Keratinocyte (primary cell): ENCODE measurements around the gene OTOP2. TPM values are rescaled to one million over a fixed set of nuclear protein-coding genes. Genes with fewer than 3 reads are reported as not detected.
A peak's percentile ranks its signal among the peaks of the same experiment; 100 is the strongest.

Experiments
- DNase-seq: peaks from one replicate; pipeline ENCODE4 v3.0.0-alpha.2; 2011; ENCODE audit warnings: low read depth, missing footprints, low spot score
- FAIRE-seq: peaks from 2 replicates; lab custom pipeline; 2011; peaks lifted over from hg19 to GRCh38; lab: Jason Lieb, UNC
- H2AFZ ChIP-seq: 2 replicates; pipeline ENCODE4 v1.6.0; 2012; ENCODE audit warnings: low read length, control low read depth, inconsistent platforms; ENCODE audit not compliant: control insufficient read depth
- H3K27ac ChIP-seq: 2 replicates; pipeline ENCODE4 v1.5.1; 2011; ENCODE audit warnings: low read length; ENCODE audit not compliant: control insufficient read depth, insufficient read depth
- H3K27me3 ChIP-seq: 3 replicates; pipeline ENCODE4 v1.6.0; 2011; ENCODE audit warnings: low read length; ENCODE audit not compliant: control insufficient read depth, insufficient read depth; ENCODE audit errors: extremely low read depth
- H3K36me3 ChIP-seq, 2 experiments: 2 replicates in 1 of 2; 3 replicates in 1 of 2; pipeline ENCODE4 v1.5.1; 2011; ENCODE audit warnings: low read length in 2 of 2, mild to moderate bottlenecking in 1 of 2; ENCODE audit not compliant: control insufficient read depth in 2 of 2, insufficient read depth in 2 of 2; ENCODE audit errors: extremely low read depth in 1 of 2
- H3K4me1 ChIP-seq: 3 replicates; pipeline ENCODE4 v1.5.1; 2011; ENCODE audit warnings: low read length; ENCODE audit not compliant: control insufficient read depth, insufficient read depth; ENCODE audit errors: extremely low read depth
- H3K4me2 ChIP-seq: 3 replicates; pipeline ENCODE4 v1.6.0; 2011; ENCODE audit warnings: low read depth, low read length; ENCODE audit not compliant: control insufficient read depth, insufficient read depth; ENCODE audit errors: extremely low read depth
- H3K4me3 ChIP-seq, 3 experiments: fragments of 200-600 bp in 1 of 3; sonication (generic) in 1 of 3; 2 replicates in 2 of 3; 3 replicates in 1 of 3; pipeline ENCODE4 v1.5.1; 2011 to 2016; ENCODE audit warnings: low read length in 3 of 3, mild to moderate bottlenecking in 3 of 3, control low read depth in 2 of 3, inconsistent platforms in 1 of 3, low read depth in 1 of 3, mixed read lengths in 1 of 3, mixed run types in 1 of 3, moderate library complexity in 1 of 3; ENCODE audit not compliant: control insufficient read depth in 2 of 3, insufficient read depth in 2 of 3; ENCODE audit errors: extremely low read depth in 1 of 3
- H3K79me2 ChIP-seq: 2 replicates; pipeline ENCODE4 v1.6.0; 2012; ENCODE audit warnings: low read length; ENCODE audit not compliant: control insufficient read depth, insufficient read depth
- H3K9ac ChIP-seq: 3 replicates; pipeline ENCODE4 v1.6.0; 2011; ENCODE audit warnings: low read length; ENCODE audit not compliant: control insufficient read depth, insufficient read depth; ENCODE audit errors: extremely low read depth
- H3K9me1 ChIP-seq: 3 replicates; pipeline ENCODE4 v1.6.0; 2011; ENCODE audit warnings: low read length; ENCODE audit not compliant: control insufficient read depth, insufficient read depth; ENCODE audit errors: extremely low read depth
- H3K9me3 ChIP-seq: 2 replicates; pipeline ENCODE4 v1.5.1; 2012; ENCODE audit warnings: low read depth, low read length; ENCODE audit not compliant: control insufficient read depth
- H4K20me1 ChIP-seq: 3 replicates; pipeline ENCODE4 v1.6.0; 2011; ENCODE audit warnings: low read length; ENCODE audit not compliant: control insufficient read depth, insufficient read depth; ENCODE audit errors: extremely low read depth
- EZH2 ChIP-seq: IDR thresholded peaks from one replicate; pipeline ENCODE4 v1.6.1; 2012; ENCODE audit warnings: inconsistent platforms, mild to moderate bottlenecking, low read length, moderate library complexity
- dilution Hi-C: fragments of 300-500 bp; cut with MboI; formaldehyde crosslinking; loops from one replicate; pipeline ENCODE4 v1.7.0; 2020; ENCODE audit warnings: low sequenced_read_pairs; ENCODE audit not compliant: extremely low pct_ligation_motif_present
- polyA plus RNA-seq, 5 experiments: library from polyadenylated mRNA; depleted of rRNA in 3 of 5; stranded (reverse) in 3 of 5; stranded (forward) in 1 of 5; unstranded in 1 of 5; fragments of >200 nt; gene quantifications; 1 replicate in 1 of 5; 2 replicates in 3 of 5; 3 replicates in 1 of 5; pipeline versions ENCODE4 v1.2.1 to v1.2.3, GENCODE V29; 2011 to 2012; ENCODE audit warnings: missing spikeins in 2 of 5, low read depth in 1 of 5, low replicate concordance in 1 of 5
- TF ChIP-seq, protein P1 (sequence below), 3 experiments: IDR thresholded peaks in 1 of 3; conservative IDR thresholded peaks in 1 of 3; optimal IDR thresholded peaks in 1 of 3; 2 replicates in 2 of 3; 3 replicates in 1 of 3; pipeline versions ENCODE3 to v1.5.1; 2011; ENCODE audit warnings: low read length in 3 of 3, mild to moderate bottlenecking in 3 of 3, moderate library complexity in 2 of 3, control low read depth in 1 of 3, inconsistent platforms in 1 of 3; ENCODE audit not compliant: insufficient read depth in 2 of 3; ENCODE audit errors: extremely low read depth in 1 of 3

The OTOP2 gene
- polyA plus RNA-seq, 1 donor (not counting 4 experiments of a cell fraction or from before 2014, with no cell fraction given): not detected

DNA sequence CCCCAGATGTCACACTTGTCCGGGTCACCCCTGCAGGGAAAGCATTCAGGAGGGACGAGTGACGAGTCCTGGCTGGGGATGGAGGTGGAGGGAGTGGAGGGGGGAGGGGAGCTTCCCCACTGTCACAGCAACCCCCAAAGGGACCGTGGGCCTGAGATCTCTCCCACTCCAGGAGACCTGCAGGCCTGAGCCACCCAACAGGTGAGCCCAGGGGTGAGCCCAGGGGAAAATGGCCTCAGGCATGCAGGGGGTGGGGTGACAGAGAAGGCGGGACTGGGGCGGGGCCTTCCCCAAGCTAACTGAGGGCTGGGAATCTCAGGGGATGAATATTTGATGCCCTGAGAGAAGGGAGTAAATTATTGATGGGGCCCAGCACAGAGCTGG is 3.4 kb upstream of the OTOP2 start:
- peaks cover 38% of the 10 kb centered on the region for H3K27me3 ChIP-seq
- no peak for DNase-seq
- peak overlapping the region; percentile 27 for H3K4me2 ChIP-seq

DNA sequence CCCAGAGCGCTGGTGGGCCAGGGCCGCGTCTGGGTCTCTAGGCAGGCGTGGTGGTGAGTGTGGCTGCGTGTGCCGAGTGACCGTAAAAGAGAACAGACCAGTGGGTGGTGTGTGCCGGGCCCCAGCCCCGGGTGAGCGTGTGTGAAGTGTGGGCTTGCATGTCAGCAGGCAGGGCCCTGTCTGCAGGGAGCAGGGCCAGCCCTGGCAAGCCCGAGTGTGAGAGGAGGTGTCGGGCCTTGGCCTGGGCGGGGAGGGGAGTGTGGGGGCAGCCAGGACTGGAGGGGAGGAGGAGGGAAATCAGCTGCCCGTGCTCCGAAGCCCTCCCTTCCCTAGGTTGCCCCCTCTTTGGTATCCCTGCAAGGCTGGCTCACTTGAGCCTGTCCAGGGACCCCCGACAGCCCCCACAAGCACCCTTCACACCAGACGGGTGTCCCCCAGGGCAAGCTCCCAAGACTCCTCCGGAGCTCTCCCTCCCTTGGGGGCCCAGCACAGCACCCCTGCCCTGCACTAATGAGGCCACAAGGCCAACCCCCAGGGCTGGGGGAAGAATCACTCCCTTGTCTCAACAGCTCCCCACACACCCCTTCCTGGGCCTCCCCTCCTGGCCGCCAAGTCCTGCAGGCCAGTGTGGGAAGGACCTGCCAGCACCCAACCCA is 2.9 kb upstream of the OTOP2 start:
- dilution Hi-C loops: no loop called here
- H3K9me3 ChIP-seq: no peaks in the 10 kb centered on the region
- H3K36me3 ChIP-seq: no peaks in the 10 kb centered on the region
- FAIRE-seq (no peak), DNase-seq (no peak)
- H3K27me3 ChIP-seq: peaks cover 43% of the 10 kb centered on the region
- no peaks in the 10 kb centered on the region for H3K79me2 ChIP-seq
- H3K4me2 ChIP-seq: peak overlapping the region; percentile 45
- TF ChIP-seq, protein P1, sequence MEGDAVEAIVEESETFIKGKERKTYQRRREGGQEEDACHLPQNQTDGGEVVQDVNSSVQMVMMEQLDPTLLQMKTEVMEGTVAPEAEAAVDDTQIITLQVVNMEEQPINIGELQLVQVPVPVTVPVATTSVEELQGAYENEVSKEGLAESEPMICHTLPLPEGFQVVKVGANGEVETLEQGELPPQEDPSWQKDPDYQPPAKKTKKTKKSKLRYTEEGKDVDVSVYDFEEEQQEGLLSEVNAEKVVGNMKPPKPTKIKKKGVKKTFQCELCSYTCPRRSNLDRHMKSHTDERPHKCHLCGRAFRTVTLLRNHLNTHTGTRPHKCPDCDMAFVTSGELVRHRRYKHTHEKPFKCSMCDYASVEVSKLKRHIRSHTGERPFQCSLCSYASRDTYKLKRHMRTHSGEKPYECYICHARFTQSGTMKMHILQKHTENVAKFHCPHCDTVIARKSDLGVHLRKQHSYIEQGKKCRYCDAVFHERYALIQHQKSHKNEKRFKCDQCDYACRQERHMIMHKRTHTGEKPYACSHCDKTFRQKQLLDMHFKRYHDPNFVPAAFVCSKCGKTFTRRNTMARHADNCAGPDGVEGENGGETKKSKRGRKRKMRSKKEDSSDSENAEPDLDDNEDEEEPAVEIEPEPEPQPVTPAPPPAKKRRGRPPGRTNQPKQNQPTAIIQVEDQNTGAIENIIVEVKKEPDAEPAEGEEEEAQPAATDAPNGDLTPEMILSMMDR (optimal IDR thresholded peaks at IDR 0.05 in 1 of 3, IDR thresholded peaks at IDR 0.05 in 1 of 3, conservative IDR thresholded peaks at IDR 0.05 in 1 of 3; ENCODE audit: extremely low read depth in 1 of 3, insufficient read depth in 2 of 3, low read length in 3 of 3): no peak
- no peak overlapping the region for H3K9ac ChIP-seq
- H4K20me1 ChIP-seq: no peaks in the 10 kb centered on the region
- peaks cover 19% of the 10 kb centered on the region for H3K4me1 ChIP-seq
- H2AFZ ChIP-seq: peak overlapping the region; percentile 68
- H3K4me3 ChIP-seq: peak overlapping the region in 1 of 3 experiments; percentile 10
- H3K9me1 ChIP-seq: no peaks in the 10 kb centered on the region
- no peak overlapping the region for H3K27ac ChIP-seq

More for the DNA sequence above, 3.4 kb upstream of the OTOP2 start:
- H3K4me3 ChIP-seq: peak overlapping the region in 1 of 3 experiments; percentile 10
- dilution Hi-C loops: no loop called here
- no peak overlapping the region for H3K27ac ChIP-seq
- H3K79me2 ChIP-seq: no peaks in the 10 kb centered on the region
- H3K9me3 ChIP-seq: no peaks in the 10 kb centered on the region
- H3K4me1 ChIP-seq: peaks cover 19% of the 10 kb centered on the region
- FAIRE-seq: no peak
- H3K9ac ChIP-seq: no peak overlapping the region
- peak overlapping the region; percentile 68 for H2AFZ ChIP-seq
- no peaks in the 10 kb centered on the region for H4K20me1 ChIP-seq
- no peak for TF ChIP-seq EZH2
- TF ChIP-seq, protein P1 (optimal IDR thresholded peaks at IDR 0.05 in 1 of 3, IDR thresholded peaks at IDR 0.05 in 1 of 3, conservative IDR thresholded peaks at IDR 0.05 in 1 of 3; ENCODE audit: extremely low read depth in 1 of 3, insufficient read depth in 2 of 3, low read length in 3 of 3): no peak
- H3K36me3 ChIP-seq: no peaks in the 10 kb centered on the region
- H3K9me1 ChIP-seq: no peaks in the 10 kb centered on the region
